GM18907 (cell line): ENCODE results near the gene SMTN.
"Not testable (repeated sequence)": the region's sequence is repeated elsewhere in the genome, so short reads cannot be mapped to it uniquely, and the experiment has no call there.

Source experiments
- ATAC-seq: cut with Tn5 transposase; IDR thresholded peaks from one replicate; pipeline ENCODE4 v1.9.1; 2021; ENCODE audit warnings: mild to moderate bottlenecking, moderate library complexity; ENCODE audit not compliant: unreplicated experiment

Gene SMTN

DNA sequence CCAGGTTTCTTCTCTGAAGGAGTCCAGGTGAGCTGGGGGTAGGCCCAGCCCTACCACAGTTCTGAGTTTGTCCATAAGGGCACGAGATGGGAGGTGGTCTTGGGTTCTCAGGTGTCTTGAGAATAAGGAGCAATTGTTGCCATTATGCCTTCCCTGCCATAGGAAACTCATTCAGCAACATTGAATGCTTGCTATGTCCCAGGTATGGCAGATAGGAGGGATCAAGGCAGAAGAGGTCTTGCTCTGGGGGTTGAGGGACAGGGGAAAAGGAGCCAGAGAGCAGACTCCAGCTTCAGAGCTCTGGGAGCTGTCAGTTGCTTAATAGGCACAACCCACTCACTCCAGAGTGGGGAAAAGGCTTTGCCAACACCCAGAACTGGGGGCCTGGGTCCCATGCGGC is 22.0 kb downstream of the SMTN start:
- no peak for ATAC-seq

DNA sequence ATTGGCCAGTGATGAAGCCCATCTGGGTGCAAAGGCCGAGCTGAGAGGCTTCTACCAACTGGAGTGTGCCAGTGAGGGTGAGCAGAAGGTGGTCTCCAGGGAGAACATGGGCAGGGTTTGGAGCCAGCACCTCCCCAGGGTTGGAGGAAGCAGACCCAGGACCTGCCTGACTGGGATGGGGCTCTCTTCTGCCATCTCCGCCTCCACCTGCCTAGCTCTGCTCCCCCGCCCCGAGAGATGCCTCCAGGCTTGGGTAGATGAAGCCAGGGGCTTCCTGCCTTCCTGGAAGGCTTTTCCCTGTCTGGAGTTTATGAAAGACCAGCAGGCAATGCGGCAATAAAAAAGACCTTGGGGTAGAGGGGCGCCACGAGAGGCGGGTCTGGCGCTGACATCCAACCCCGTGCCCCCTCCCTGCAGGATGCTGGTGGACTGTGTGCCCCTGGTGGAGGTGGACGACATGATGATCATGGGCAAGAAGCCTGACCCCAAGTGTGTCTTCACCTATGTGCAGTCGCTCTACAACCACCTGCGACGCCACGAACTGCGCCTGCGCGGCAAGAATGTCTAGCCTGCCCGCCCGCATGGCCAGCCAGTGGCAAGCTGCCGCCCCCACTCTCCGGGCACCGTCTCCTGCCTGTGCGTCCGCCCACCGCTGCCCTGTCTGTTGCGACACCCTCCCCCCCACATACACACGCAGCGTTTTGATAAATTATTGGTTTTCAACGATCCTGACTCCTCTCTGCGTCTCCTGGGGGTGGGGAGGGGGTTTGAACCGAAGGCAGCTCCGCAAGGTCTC is 23.0 kb downstream of the SMTN start:
- ATAC-seq, result no peak

GRCh38 chr22:31104869-31105268 is 23.8 kb downstream of the SMTN start:
- ATAC-seq, result no peak

DNA sequence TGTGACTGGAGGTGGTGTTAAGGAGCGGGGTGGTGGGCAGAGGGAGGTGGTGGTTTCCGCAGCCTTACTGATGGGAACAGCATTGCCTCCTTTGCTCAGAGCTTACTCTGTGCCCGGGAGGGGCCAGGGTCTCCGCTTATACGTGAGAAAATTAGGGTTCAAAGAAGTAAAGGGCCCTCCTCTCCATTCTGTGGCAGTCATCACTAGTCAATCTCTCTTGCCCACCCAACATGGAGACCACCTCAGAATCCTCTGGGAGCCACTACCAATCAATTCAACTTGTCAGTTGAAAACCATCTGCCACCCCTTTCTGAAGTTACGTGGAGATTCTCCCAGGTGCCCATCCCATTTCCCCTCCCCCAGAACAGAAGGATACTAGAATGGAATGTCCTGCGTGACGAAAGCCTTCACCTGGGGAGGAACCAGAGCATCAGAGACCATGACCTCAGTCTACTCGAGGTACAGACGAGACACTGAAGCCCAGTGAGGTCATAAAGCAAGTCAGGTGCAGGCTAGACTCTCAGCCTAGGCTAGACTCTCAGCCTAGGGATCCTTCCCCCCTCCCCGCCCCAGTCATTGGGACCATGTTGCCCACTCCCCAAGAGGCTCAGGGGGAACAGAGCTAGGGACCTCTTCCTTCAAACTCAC is 24.3 kb downstream of the SMTN start:
- ATAC-seq, result no peak

- no peak for ATAC-seq
Measured at GRCh38 chr22:31106001-31106571, 25.0 kb downstream of the SMTN start.

- ATAC-seq, result no peak
Measured at GRCh38 chr22:31106731-31107177, 25.6 kb downstream of the SMTN start.

- ATAC-seq, result peak; percentile 78
Measured at GRCh38 chr22:31107178-31107893, 26.2 kb downstream of the SMTN start, which contains the start of gene SELENOM. Gene SELENOM, minus strand, starts transcription at chr22:31107568. Its CDS starts 63 bp downstream, at chr22:31107505.

GRCh38 chr22:31107894-31108218 is 26.7 kb downstream of the SMTN start:
- ATAC-seq, result peak; percentile 25

- ATAC-seq, result not testable (repeated sequence)
Measured at GRCh38 chr22:31112547-31113091, 31.5 kb downstream of the SMTN start.

DNA sequence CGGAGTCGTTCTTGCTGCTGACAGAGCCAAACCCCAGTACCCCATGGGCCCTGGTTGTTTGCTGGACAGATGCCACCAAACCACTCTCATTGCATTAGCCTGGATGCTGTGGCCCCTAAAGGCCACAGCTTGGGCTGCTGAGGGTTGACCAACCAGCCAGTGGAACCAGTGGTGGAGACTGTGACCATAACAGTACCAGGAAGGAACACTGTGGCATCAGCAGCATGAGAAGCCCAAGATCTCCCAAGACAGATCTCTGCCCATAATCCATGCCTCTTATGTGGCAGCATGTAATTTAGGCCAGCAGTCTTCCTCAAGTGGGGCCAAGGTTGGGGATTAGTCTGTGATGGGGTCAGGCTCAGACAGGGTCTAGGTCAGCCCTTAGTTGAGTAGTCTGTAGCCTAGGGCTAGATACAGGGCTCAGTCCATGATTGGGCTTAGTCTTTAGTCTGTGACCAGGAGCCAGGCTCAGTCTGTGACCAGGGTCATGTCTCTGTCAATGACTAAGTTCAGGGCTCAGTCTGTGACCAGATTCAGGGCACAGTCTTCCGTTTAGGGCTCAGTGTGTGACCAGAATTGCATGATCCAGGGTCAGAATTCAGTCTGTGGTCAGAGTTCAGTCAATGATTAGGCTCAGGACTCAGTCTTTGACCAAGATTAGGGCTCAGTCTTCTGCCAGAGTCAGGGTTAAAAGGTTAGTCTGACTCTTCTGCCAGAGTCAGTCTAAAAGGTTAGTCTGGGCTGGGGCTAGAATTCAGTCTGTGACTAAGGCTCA is 37.1 kb downstream of the SMTN start:
- no peak for ATAC-seq

DNA sequence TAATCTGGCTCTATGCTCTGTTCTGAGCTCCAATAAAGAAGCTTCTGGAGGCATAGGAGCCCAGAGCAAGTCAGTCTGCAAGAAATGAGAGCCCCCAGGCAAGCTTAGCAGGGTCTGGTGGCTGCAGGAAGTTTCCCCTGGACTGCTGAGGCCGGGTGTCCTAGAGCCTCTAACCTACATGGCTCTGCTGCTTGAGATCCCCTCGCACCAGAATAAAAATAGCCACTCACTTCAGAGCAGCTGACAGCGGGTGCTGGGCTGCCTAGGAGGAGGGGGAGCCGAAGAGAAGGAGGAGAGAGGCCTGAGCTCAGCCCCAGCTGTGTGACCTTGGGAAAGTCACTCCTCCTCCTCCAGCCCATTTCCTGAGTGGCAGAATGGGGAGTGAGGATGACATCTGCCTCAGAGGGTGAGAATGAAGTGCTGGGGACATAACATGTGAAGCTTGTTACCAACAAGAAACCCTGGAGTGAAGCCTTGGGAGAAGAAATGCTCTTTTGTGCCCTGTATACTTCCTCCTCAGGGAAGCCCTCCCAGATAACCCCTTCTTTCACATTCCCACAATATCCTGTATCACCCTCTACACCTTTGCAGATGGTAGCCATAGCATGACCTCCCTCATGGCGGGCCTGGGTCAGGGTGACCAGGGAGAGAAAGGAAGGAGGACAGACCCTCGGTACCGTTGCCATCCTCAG is 38.1 kb downstream of the SMTN start:
- no peak for ATAC-seq

DNA sequence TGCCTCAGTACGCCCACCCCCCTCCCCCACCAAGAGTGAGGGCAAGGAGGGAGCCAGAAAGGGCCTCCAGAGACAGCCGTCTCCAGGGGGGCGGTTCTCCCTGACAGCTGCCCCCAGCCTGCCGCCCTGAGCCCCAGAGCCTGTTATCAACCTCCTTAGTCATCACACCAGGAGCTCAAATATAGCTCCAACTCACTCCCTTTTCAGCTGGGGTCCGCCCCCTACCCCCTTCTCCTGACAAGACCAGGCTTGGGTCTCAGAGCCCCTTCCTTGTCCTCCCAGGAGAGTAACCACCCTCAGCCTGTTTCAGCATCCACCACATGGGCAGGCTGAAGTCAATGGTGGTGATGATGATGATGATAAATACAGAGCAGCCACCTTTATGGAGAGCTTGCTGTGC is 39.1 kb downstream of the SMTN start:
- no peak for ATAC-seq

DNA sequence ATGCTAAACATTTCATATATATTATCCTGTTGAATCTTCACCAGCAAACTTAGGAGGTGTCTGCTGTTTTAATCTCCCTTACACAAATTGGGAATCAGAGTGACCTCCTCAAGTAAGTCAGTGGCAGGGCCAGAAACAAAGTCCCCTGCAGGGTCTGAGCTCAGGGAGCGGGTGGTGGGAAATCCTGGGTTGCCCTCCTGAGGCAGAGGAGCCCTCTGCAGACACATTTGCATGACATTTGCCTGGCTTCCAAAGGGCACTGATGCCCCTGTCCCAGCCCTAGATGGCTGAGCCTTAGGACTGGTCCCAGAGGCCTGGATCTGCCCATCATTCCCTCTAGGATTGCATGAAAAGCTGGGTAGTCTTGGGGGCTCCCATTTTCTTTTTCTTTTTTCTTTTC is 39.5 kb downstream of the SMTN start:
- ATAC-seq, result no peak

DNA sequence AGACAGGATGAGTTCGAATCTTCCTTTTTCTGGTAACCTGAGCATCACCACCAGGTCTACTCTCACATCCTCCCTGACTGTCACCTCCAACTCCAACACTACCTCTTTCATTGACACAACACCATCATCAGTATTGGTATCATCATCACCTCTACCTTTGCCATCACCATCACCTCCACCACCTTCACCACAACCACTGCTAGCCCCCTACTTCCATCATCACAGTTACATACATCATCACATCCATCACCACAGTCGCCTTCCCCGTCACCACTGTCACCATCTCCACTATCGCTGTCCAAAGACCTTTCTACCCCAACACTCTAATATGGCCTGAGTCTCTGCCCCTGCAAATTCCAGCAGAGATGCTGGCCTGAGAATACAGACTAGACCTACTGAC is 40.3 kb downstream of the SMTN start:
- ATAC-seq, result no peak

DNA sequence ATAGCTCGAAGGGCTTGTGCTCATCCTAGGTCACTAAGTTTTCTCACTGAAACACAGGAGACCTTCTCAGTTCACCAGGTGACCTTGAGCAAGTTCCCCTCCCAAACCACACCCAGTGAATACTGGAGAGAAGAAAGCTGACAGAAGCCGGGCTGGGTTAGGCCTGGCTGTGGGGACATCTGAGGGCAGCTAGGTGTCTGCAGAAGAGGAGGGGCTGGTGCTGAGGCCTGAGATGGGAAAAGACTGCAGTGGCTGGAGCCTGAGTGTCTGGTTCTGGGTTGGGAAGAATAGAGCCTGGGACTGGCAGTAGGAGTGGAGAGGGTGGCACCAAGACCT is 41.0 kb downstream of the SMTN start:
- no peak for ATAC-seq

DNA sequence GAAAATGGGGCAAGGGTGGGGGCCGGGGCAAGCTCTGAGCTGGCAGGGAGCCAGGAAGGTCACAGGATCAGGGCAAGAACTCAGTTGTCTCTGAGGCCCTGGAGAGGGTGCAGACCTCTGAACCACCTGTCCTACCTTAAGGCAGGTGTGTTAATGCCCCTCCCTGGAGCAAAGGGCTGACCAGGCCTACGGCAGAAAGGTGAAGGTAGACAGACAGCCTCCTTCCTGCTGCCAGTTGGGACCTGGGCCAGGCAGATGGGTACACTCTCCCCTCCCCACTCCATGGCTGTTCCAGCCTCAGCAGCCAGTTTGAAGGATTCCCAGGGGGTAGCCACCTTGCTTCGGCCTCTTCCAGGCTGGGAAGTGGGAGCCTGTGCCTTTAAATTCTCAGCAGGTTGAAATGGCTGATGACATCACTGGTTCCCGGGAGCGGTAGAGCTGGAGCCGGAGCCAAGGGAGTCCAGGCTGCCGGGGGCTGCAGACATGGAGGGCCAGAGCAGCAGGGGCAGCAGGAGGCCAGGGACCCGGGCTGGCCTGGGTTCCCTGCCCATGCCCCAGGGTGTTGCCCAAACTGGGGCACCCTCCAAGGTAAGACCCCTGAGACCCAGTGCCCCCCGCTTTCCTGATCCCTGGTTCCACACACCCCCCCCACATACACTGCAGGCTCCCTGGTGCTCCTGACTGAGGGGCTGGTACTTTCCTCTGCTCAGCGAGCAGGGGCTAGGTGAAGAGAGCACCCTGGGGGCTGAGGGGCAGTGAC is 41.6 kb downstream of the SMTN start, which contains the start of gene INPP5J:
INPP5J (plus strand) TSS at position 435 of the 760 bp plus-strand sequence; CDS start at position 484, 49 bp downstream.
- no peak for ATAC-seq

DNA sequence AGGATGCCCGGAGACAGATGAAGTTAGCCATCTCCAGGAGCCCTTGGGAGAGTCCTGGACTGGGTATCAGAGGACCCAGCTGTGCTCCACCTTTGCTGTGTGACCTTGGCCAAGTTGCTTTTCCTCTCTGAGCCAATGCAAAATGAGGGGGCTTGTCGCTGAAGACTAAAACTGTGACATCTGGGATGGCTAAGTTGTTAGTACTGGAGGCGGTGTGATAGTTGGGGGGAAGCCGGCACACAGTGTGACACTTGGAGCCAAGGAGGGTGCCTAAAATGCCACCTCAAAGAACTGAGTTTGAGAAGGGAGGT is 42.1 kb downstream of the SMTN start:
- ATAC-seq, result no peak

- ATAC-seq, result no peak
Measured at GRCh38 chr22:31124290-31124689, 43.2 kb downstream of the SMTN start.

DNA sequence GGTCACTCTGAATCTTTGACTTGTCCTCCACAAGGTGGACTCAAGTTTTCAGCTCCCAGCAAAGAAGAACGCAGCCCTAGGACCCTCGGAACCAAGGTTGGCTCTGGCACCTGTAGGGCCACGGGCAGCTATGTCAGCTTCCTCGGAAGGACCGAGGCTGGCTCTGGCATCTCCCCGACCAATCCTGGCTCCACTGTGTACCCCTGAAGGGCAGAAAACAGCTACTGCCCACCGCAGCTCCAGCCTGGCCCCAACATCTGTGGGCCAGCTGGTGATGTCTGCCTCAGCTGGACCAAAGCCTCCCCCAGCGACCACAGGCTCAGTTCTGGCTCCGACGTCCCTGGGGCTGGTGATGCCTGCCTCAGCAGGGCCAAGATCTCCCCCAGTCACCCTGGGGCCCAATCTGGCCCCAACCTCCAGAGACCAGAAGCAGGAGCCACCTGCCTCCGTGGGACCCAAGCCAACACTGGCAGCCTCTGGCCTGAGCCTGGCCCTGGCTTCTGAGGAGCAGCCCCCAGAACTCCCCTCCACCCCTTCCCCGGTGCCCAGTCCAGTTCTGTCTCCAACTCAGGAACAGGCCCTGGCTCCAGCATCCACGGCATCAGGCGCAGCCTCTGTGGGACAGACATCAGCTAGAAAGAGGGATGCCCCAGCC is 43.8 kb downstream of the SMTN start:
- no peak for ATAC-seq
